A673 (cell line): ENCODE data around the gene FAM209B. TPM values are rescaled to one million over a fixed set of nuclear protein-coding genes. Genes with fewer than 3 reads are reported as not detected.

Experiments
- BruUV-seq: library from RNA; stranded (reverse); fragments of 400-500 nt; replicated peaks from 2 replicates; lab custom pipeline; 2021; lab: Mats Ljungman, UMichigan
- CTCF ChIA-PET: fragments of 300-600 bp; sonication (Branson Sonifier 250); formaldehyde crosslinking; loops from one replicate; lab custom pipeline; 2022; ENCODE audit warnings: antibody characterized with exemption; lab: Charles Lee
- POLR2A ChIA-PET: fragments of 300-600 bp; sonication (Branson Sonifier 250); formaldehyde crosslinking; loops from one replicate; lab custom pipeline; 2022; ENCODE audit warnings: antibody characterized with exemption; ENCODE audit not compliant: low non-redundant PET; lab: Charles Lee
- DNase-seq: peaks from one replicate; pipeline ENCODE4 v3.0.0-alpha.2; 2015; ENCODE audit warnings: low spot score
- H3K27ac ChIP-seq: fragments of 200-600 bp; sonication (generic); 2 replicates; pipeline ENCODE4 v1.5.1; 2016; ENCODE audit warnings: mixed run types, low read depth, mild to moderate bottlenecking, mixed read lengths, antibody characterized with exemption, low read length; ENCODE audit not compliant: poor library complexity, severe bottlenecking
- H3K27me3 ChIP-seq: fragments of 200-600 bp; sonication (generic); replicated peaks from 2 replicates; pipeline ENCODE4 v1.6.1; 2017; ENCODE audit warnings: mixed run types, low read depth, mild to moderate bottlenecking, mixed read lengths, antibody characterized with exemption, low read length; ENCODE audit not compliant: insufficient read depth, poor library complexity
- H3K36me3 ChIP-seq: fragments of 200-600 bp; sonication (generic); 2 replicates; pipeline ENCODE4 v1.6.1; 2016; ENCODE audit warnings: mixed run types, mild to moderate bottlenecking, mixed read lengths, antibody characterized with exemption, low read length; ENCODE audit not compliant: insufficient read depth, poor library complexity, severe bottlenecking
- H3K4me1 ChIP-seq: fragments of 200-600 bp; sonication (generic); 2 replicates; pipeline ENCODE4 v1.6.1; 2017; ENCODE audit warnings: mixed run types, mild to moderate bottlenecking, mixed read lengths, antibody characterized with exemption, low read length; ENCODE audit not compliant: insufficient read depth, poor library complexity, severe bottlenecking
- H3K4me3 ChIP-seq: fragments of 200-600 bp; sonication (generic); 2 replicates; pipeline ENCODE4 v1.5.1; 2016; ENCODE audit warnings: low read depth, mixed run types, mild to moderate bottlenecking, mixed read lengths, low read length; ENCODE audit not compliant: poor library complexity, severe bottlenecking
- H3K9me3 ChIP-seq: fragments of 200-600 bp; sonication (generic); 2 replicates; pipeline ENCODE4 v1.6.1; 2016; ENCODE audit warnings: mixed run types, low read depth, mild to moderate bottlenecking, mixed read lengths, antibody characterized with exemption, low read length; ENCODE audit not compliant: poor library complexity, severe bottlenecking
- EZH2 ChIP-seq: fragments of 200-600 bp; sonication (generic); IDR thresholded peaks from 2 replicates; pipeline ENCODE4 v1.6.1; 2017; ENCODE audit warnings: borderline replicate concordance, low read depth, mild to moderate bottlenecking, mixed read lengths, antibody characterized with exemption, low read length; ENCODE audit not compliant: poor library complexity, severe bottlenecking
- intact Hi-C: fragments of 100-400 bp; cut with micrococcal nuclease; formaldehyde crosslinking; loops from one replicate; pipeline ENCODE4 v1.10.0; 2022; ENCODE audit not compliant: unreplicated experiment
- total RNA-seq: library from RNA; stranded (reverse); gene quantifications from 2 replicates; pipeline ENCODE4 v1.2.3, GENCODE V29; 2021
- TF ChIP-seq, protein P1 (sequence below): fragments of 300-800, 200-600 bp; sonication (generic); conservative IDR thresholded peaks from 2 replicates; pipeline ENCODE4 v1.5.1; 2017; ENCODE audit warnings: low read depth, mild to moderate bottlenecking, antibody characterized with exemption, low read length, moderate library complexity, mixed read lengths

The FAM209B gene
- total RNA-seq, 1 experiment from 2014 or later: 0.45 TPM

DNA sequence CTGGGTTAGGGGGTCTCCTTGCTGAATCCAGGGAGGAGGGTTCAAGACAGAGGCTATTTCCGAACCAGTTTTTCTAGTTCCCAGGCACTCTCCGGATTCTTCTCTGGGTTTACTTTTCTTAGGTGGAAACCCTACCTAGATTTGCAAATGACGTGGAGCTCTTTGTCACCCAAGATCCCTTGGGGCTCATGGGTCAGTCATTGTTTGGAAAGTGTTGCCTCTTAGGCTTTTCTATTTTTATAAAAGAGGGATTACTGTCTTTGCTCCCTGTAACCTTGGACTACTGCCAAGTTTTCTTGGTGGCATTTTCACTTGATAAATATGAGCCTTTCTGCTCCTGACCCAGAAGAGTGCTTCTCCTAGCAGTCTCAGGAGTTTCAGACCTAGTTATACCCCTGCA, 33.6 kb downstream of the FAM209B start:
- TF ChIP-seq EZH2: no peak
- TF ChIP-seq, protein P1, sequence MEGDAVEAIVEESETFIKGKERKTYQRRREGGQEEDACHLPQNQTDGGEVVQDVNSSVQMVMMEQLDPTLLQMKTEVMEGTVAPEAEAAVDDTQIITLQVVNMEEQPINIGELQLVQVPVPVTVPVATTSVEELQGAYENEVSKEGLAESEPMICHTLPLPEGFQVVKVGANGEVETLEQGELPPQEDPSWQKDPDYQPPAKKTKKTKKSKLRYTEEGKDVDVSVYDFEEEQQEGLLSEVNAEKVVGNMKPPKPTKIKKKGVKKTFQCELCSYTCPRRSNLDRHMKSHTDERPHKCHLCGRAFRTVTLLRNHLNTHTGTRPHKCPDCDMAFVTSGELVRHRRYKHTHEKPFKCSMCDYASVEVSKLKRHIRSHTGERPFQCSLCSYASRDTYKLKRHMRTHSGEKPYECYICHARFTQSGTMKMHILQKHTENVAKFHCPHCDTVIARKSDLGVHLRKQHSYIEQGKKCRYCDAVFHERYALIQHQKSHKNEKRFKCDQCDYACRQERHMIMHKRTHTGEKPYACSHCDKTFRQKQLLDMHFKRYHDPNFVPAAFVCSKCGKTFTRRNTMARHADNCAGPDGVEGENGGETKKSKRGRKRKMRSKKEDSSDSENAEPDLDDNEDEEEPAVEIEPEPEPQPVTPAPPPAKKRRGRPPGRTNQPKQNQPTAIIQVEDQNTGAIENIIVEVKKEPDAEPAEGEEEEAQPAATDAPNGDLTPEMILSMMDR: no peak
- no peak overlapping the region for H3K27ac ChIP-seq
- peak; percentile 28 for DNase-seq
- no peaks in the 10 kb centered on the region for H3K4me1 ChIP-seq
- no peaks in the 10 kb centered on the region for H3K9me3 ChIP-seq
- CTCF ChIA-PET: no interaction called here
- intact Hi-C loops: no loop called here
- H3K4me3 ChIP-seq: no peak overlapping the region
- BruUV-seq: no TSS peak
- H3K27me3 ChIP-seq: no peaks in the 10 kb centered on the region
- H3K36me3 ChIP-seq: no peaks in the 10 kb centered on the region
- POLR2A ChIA-PET: no interaction called here

DNA sequence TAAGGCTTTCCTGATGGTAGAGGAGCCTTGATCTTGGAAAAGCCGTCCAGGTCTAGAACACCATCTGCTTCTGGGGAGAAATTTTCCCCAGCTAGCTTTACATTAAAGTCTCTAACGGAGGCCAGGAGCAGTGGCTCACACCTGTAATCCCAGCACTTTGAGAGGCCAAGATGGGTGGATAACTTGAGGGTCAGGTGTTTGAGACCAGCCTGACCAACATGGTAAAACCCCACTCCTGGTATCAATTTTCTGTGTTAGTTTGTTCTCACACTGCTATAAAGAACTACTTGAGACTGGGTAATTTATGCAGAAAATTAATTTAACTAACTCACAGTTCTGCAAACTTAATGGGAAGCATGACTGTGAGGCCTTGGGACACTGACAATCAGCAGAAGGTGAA, 37.8 kb downstream of the FAM209B start:
- TF ChIP-seq, protein P1: no peak
- no peak for TF ChIP-seq EZH2

DNA sequence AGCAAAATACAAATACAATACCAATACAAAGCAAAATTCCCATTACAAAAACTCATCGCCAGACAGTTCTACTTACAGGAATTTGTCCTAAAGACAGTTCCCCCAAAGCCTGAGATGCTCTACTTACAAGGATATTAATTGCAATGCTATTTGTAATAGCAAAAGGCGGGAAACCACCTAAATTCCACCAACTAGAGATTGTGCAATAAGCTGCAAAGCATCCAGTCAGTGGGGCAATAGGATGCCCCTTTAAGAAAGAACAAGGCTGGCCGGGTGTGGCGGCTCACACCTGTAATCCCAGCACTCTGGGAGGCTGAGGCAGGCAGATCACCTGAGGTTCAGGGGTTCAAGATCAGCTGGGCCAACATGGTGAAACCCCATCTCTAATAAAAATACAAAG, 39.1 kb downstream of the FAM209B start:
- intact Hi-C loops: no loop called here
- BruUV-seq: no TSS peak

More for the DNA sequence above, 37.8 kb downstream of the FAM209B start:
- no peaks in the 10 kb centered on the region for H3K9me3 ChIP-seq
- no peaks in the 10 kb centered on the region for H3K27me3 ChIP-seq
- POLR2A ChIA-PET: no interaction called here
- no peak overlapping the region for H3K27ac ChIP-seq
- DNase-seq: no peak
- CTCF ChIA-PET: no interaction called here
- H3K4me3 ChIP-seq: no peak overlapping the region
- no peaks in the 10 kb centered on the region for H3K36me3 ChIP-seq
- intact Hi-C loops: no loop called here
- H3K4me1 ChIP-seq: no peaks in the 10 kb centered on the region
- no TSS peak for BruUV-seq

More for the DNA sequence above, 39.1 kb downstream of the FAM209B start:
- ChIA-PET POLR2A (no interaction called here), CTCF (no interaction called here)
- Histone ChIP-seq H3K4me1 (no peaks in the 10 kb centered on the region), H3K27me3 (no peaks in the 10 kb centered on the region), H3K4me3 (no peak overlapping the region), H3K9me3 (no peaks in the 10 kb centered on the region), H3K36me3 (no peaks in the 10 kb centered on the region), H3K27ac (no peak overlapping the region)
- DNase-seq: no peak
- TF ChIP-seq, protein P1: no peak
- no peak for TF ChIP-seq EZH2
